Inflammatory macrophage (primary cell): ENCODE measurements around the gene ZNF32.

ENCODE experiments used
- DNase-seq, 2 donors: peaks; one replicate each; pipeline ENCODE4 v3.0.0-alpha.2; 2020 to 2022
- total RNA-seq, 18 experiments: gene quantifications; one replicate each; lab custom pipeline; 2026; ENCODE audit warnings: mixed read lengths in 6 of 18, inconsistent platforms in 2 of 18; lab: John Stamatoyannopoulos, UW

The ZNF32 gene
- total RNA-seq: 3.4 to 22.3 (median 13.8) reads per million in 18 experiments

- DNase-seq: peak; percentile 83 to 90
Observed at GRCh38 chr10:43648398-43649184, at the start of gene ZNF32. Gene ZNF32 (minus strand): TSS chr10:43648881. CDS start chr10:43646133, 2,748 bp downstream.

GRCh38 chr10:43698156-43698555 lies 49.5 kb upstream of the ZNF32 start:
- no peak for DNase-seq

- DNase-seq: no peak
Observed at GRCh38 chr10:43696909-43697483, 48.3 kb upstream of the ZNF32 start.

GRCh38 chr10:43695730-43696129 lies 47.0 kb upstream of the ZNF32 start:
- DNase-seq: no peak

- DNase-seq: no peak
Observed at GRCh38 chr10:43695321-43695720, 46.6 kb upstream of the ZNF32 start.

- DNase-seq: no peak
Observed at GRCh38 chr10:43694526-43694925, 45.8 kb upstream of the ZNF32 start.

GRCh38 chr10:43693602-43694001 lies 44.9 kb upstream of the ZNF32 start:
- no peak for DNase-seq

- no peak for DNase-seq
Observed at GRCh38 chr10:43692051-43692825, 43.6 kb upstream of the ZNF32 start.

- no peak for DNase-seq
Observed at GRCh38 chr10:43691485-43691884, 42.8 kb upstream of the ZNF32 start.

- DNase-seq: peak; percentile 77 to 79
Observed at GRCh38 chr10:43689955-43690771, 41.5 kb upstream of the ZNF32 start.

GRCh38 chr10:43689618-43689954 lies 40.9 kb upstream of the ZNF32 start:
- peak; percentile 65 to 73 for DNase-seq

- no peak for DNase-seq
Observed at GRCh38 chr10:43689007-43689491, 40.4 kb upstream of the ZNF32 start.

- DNase-seq: no peak
Observed at GRCh38 chr10:43688348-43688892, 39.7 kb upstream of the ZNF32 start.

- DNase-seq: no peak
Observed at GRCh38 chr10:43687373-43687772, 38.7 kb upstream of the ZNF32 start.

- DNase-seq: no peak
Observed at GRCh38 chr10:43686414-43686813, 37.7 kb upstream of the ZNF32 start.

- no peak for DNase-seq
Observed at GRCh38 chr10:43685744-43686143, 37.1 kb upstream of the ZNF32 start.

- DNase-seq: no peak
Observed at GRCh38 chr10:43684292-43684559, 35.5 kb upstream of the ZNF32 start.

GRCh38 chr10:43683451-43684291 lies 35.0 kb upstream of the ZNF32 start:
- DNase-seq: no peak

GRCh38 chr10:43682956-43683355 lies 34.3 kb upstream of the ZNF32 start:
- no peak for DNase-seq

GRCh38 chr10:43681721-43682120 lies 33.0 kb upstream of the ZNF32 start:
- DNase-seq: no peak

- DNase-seq: no peak
Observed at GRCh38 chr10:43681220-43681619, 32.5 kb upstream of the ZNF32 start.

- no peak for DNase-seq
Observed at GRCh38 chr10:43680035-43680434, 31.4 kb upstream of the ZNF32 start.
